Adrenal gland (tissue), 5 donors: ENCODE measurements around the gene C22orf31.

Experiments used
- CTCF ChIP-seq, 6 experiments: fragments of 450-650 bp in 4 of 6; fragments of 200-600 bp in 2 of 6; sonication (generic) in 1 of 6; IDR thresholded peaks; 1 replicate in 5 of 6; 2 replicates in 1 of 6; pipeline versions ENCODE4 v1.5.1 to v1.8.0; 2016 to 2021; ENCODE audit warnings: antibody characterized with exemption in 6 of 6, mild to moderate bottlenecking in 2 of 6, moderate library complexity in 1 of 6
- POLR2A ChIP-seq, 2 donors: fragments of 450-650 bp; IDR thresholded peaks; one replicate each; pipeline ENCODE4 v1.6.1; 2017; ENCODE audit warnings: antibody characterized with exemption in 2 of 2, mild to moderate bottlenecking in 2 of 2, moderate library complexity in 1 of 2
- donor health status: DM: no; HTN: no; CAD: no.

GRCh38 chr22:29023172-29023796 lies 38.3 kb downstream of the C22orf31 start:
- TF ChIP-seq POLR2A (IDR thresholded peaks at IDR 0.05): no peak
- TF ChIP-seq CTCF (IDR thresholded peaks at IDR 0.05): no peak
